Aorta (tissue), 5 donors: ENCODE measurements around the gene PIMREG. TPM values are rescaled to one million over a fixed set of nuclear protein-coding genes. Genes with fewer than 3 reads are reported as not detected.

Experiments used
- ATAC-seq: fragments of 200-7000 bp; cut with Tn5 transposase; one replicate; pipeline ENCODE4 v1.9.1; 2022; ENCODE audit warnings: moderate library complexity; ENCODE audit not compliant: low FRiP score
- DNase-seq, 2 donors: peaks; one replicate each; pipeline ENCODE4 v3.0.0-alpha.2; 2020
- H3K27ac ChIP-seq, 2 donors: one replicate each; pipeline ENCODE4 v1.5.1; 2013; ENCODE audit warnings: low read length in 2 of 2, mild to moderate bottlenecking in 2 of 2, moderate library complexity in 2 of 2, control low read depth in 1 of 2, inconsistent platforms in 1 of 2, low read depth in 1 of 2
- H3K27me3 ChIP-seq, 2 donors: one replicate each; pipeline ENCODE4 v1.6.1; 2013; ENCODE audit warnings: control low read depth in 1 of 2, low read length in 1 of 2, mild to moderate bottlenecking in 1 of 2, moderate library complexity in 1 of 2; ENCODE audit not compliant: insufficient read depth in 2 of 2, control insufficient read depth in 1 of 2
- H3K36me3 ChIP-seq, 2 donors: one replicate each; pipeline ENCODE4 v1.6.1; 2013; ENCODE audit warnings: control low read depth in 1 of 2, low read length in 1 of 2, mild to moderate bottlenecking in 1 of 2; ENCODE audit not compliant: insufficient read depth in 2 of 2, control insufficient read depth in 1 of 2
- H3K4me1 ChIP-seq, 2 donors: one replicate each; pipeline ENCODE4 v1.6.1; 2013; ENCODE audit warnings: low read length in 2 of 2, control low read depth in 1 of 2, mild to moderate bottlenecking in 1 of 2, moderate library complexity in 1 of 2; ENCODE audit not compliant: insufficient read depth in 2 of 2, control insufficient read depth in 1 of 2
- H3K4me3 ChIP-seq, 2 donors: one replicate each; pipeline ENCODE4 v1.5.1; 2013; ENCODE audit warnings: low read length in 2 of 2, control low read depth in 1 of 2, mild to moderate bottlenecking in 1 of 2
- H3K9me3 ChIP-seq: one replicate; pipeline ENCODE4 v1.6.1; 2013; ENCODE audit warnings: mild to moderate bottlenecking, low read length; ENCODE audit not compliant: control insufficient read depth
- WGBS, 2 donors: extraction: QIAGEN DNeasy Blood & Tissue Kit; methylation state at CpG; one replicate each; pipeline ENCODE4 v1.1.7; 2013; 5-methylcytosine and 5-hydroxymethylcytosine counted together
- intact Hi-C, 2 donors: fragments of 100-400 bp; cut with DNase I; formaldehyde crosslinking; loops; one replicate each; pipeline versions ENCODE4 v1.14.2 to v1.15.0; 2022
- long read RNA-seq, 2 donors: library from polyadenylated mRNA; unstranded; transcript quantifications; one replicate each; pipeline ENCODE4 v2.0.0, GENCODE V29; 2020 to 2021
- polyA plus RNA-seq, 2 donors: library from polyadenylated mRNA; stranded (reverse); fragments of 200-250 nt; gene quantifications; one replicate each; pipeline ENCODE4 v1.2.3, GENCODE V29; 2013
- total RNA-seq, 2 donors: library from RNA; stranded (reverse); fragmentation: NEBNext Ultra II Directional; extraction: Animal tissue kit (Norgen Biotek cat#: 25700); gene quantifications; one replicate each; pipeline ENCODE4 v1.2.1, GENCODE V29; 2021
- donor health status: healthy with polysubstance abuse.
- donor health status: Bipolar disorder and iron deficiency.
- donor health status: DM: no; HTN: no; CAD: no.
- donor health status: DM: no; HTN: no; CAD: no.
- donor health status: DM: yes; HTN: yes; CAD: no.

PIMREG gene
- total RNA-seq (under 1 TPM in 1 of 2 donors, not detected in 1; 0.84 TPM), polyA plus RNA-seq (under 1 TPM in 1 of 2 donors, not detected in 1; 0.50 TPM)
- long read RNA-seq, donor 1: 0 reads
- long read RNA-seq, donor 2, partial matches to known transcripts: 0 of 1 reads
- long read RNA-seq, donor 2, other reads (novel, unspliced or antisense): 0 of 1 reads

- Histone ChIP-seq H3K36me3 (no peaks in the 10 kb centered on the region), H3K9me3 (peaks cover 1% of the 10 kb centered on the region), H3K4me3 (peak within 1 kb of the TSS; percentile 2 to 53), H3K27ac (no peak within 1 kb of the TSS), H3K27me3 (no peaks in the 10 kb centered on the region), H3K4me1 (no peaks in the 10 kb centered on the region)
- intact Hi-C loops: loop anchor here (5.0 kb wide), 2 partner anchors 857 to 1067 kb away; no protein-coding TSS in a partner anchor
- ATAC-seq (peak; percentile 98), DNase-seq (peak; percentile 97 to 98)
- WGBS, 2 donors: 1 to 2% methylated on average over 37 to 62 of the region's 62 CpGs
Measured at GRCh38 chr17:6443692-6444570, at the start of gene PIMREG. PIMREG (plus strand) TSS chr17:6444455; CDS start chr17:6445111, 656 bp downstream.

GRCh38 chr17:6398955-6399354 is 45.3 kb upstream of the PIMREG start:
- intact Hi-C loops: no loop called here
- peaks cover 5% of the 10 kb centered on the region for H3K9me3 ChIP-seq
- H3K36me3 ChIP-seq: no peaks in the 10 kb centered on the region
- no peak overlapping the region for H3K27ac ChIP-seq
- ATAC-seq (no peak), DNase-seq (no peak)
- no peaks in the 10 kb centered on the region for H3K27me3 ChIP-seq
- WGBS, 2 donors: 23 to 63% methylated on average over 2 of the region's 2 CpGs
- H3K4me1 ChIP-seq: no peaks in the 10 kb centered on the region
- no peak overlapping the region for H3K4me3 ChIP-seq

GRCh38 chr17:6402258-6402657 is 42.0 kb upstream of the PIMREG start:
- Histone ChIP-seq H3K27me3 (no peaks in the 10 kb centered on the region), H3K4me1 (no peaks in the 10 kb centered on the region), H3K36me3 (no peaks in the 10 kb centered on the region), H3K4me3 (no peak overlapping the region), H3K9me3 (peaks cover 5% of the 10 kb centered on the region), H3K27ac (no peak overlapping the region)
- intact Hi-C loops: no loop called here
- no peak for ATAC-seq
- DNase-seq: no peak
- 50 to 55% methylated on average over 6 of the region's 6 CpGs for WGBS, 2 donors

- Histone ChIP-seq H3K4me3 (no peak overlapping the region), H3K36me3 (no peaks in the 10 kb centered on the region), H3K27me3 (no peaks in the 10 kb centered on the region), H3K9me3 (no peaks in the 10 kb centered on the region), H3K4me1 (no peaks in the 10 kb centered on the region), H3K27ac (no peak overlapping the region)
- intact Hi-C loops: no loop called here
- DNase-seq: no peak
- ATAC-seq: no peak
- WGBS, 2 donors: 47 to 63% methylated on average over 6 of the region's 6 CpGs
Measured at GRCh38 chr17:6408276-6408675, 36.0 kb upstream of the PIMREG start.

- H3K4me1 ChIP-seq: no peaks in the 10 kb centered on the region
- H3K27me3 ChIP-seq: no peaks in the 10 kb centered on the region
- 61% methylated on average over 10 of the region's 10 CpGs for WGBS, 2 donors
- no peak for DNase-seq
- intact Hi-C loops: no loop called here
- ATAC-seq: no peak
- no peak overlapping the region for H3K27ac ChIP-seq
- H3K4me3 ChIP-seq: no peak overlapping the region
- no peaks in the 10 kb centered on the region for H3K36me3 ChIP-seq
- no peaks in the 10 kb centered on the region for H3K9me3 ChIP-seq
Measured at GRCh38 chr17:6408735-6409134, 35.5 kb upstream of the PIMREG start.

- Histone ChIP-seq H3K4me3 (no peak overlapping the region), H3K36me3 (no peaks in the 10 kb centered on the region), H3K27ac (no peak overlapping the region), H3K27me3 (no peaks in the 10 kb centered on the region), H3K4me1 (no peaks in the 10 kb centered on the region), H3K9me3 (no peaks in the 10 kb centered on the region)
- 93 to 95% methylated on average over 1 of the region's 1 CpG for WGBS, 2 donors
- DNase-seq (no peak), ATAC-seq (no peak)
- intact Hi-C loops: no loop called here
Measured at GRCh38 chr17:6413065-6413464, 31.2 kb upstream of the PIMREG start.

GRCh38 chr17:6415616-6416015 is 28.6 kb upstream of the PIMREG start:
- no peak for ATAC-seq
- H3K27ac ChIP-seq: no peak overlapping the region
- no peaks in the 10 kb centered on the region for H3K27me3 ChIP-seq
- WGBS, 2 donors: 59 to 67% methylated on average over 8 of the region's 8 CpGs
- no peak overlapping the region for H3K4me3 ChIP-seq
- H3K9me3 ChIP-seq: no peaks in the 10 kb centered on the region
- H3K4me1 ChIP-seq: no peaks in the 10 kb centered on the region
- no peak for DNase-seq
- H3K36me3 ChIP-seq: no peaks in the 10 kb centered on the region
- intact Hi-C loops: no loop called here

GRCh38 chr17:6420173-6420641 is 24.0 kb upstream of the PIMREG start:
- intact Hi-C loops: no loop called here

More at GRCh38 chr17:6420173-6420641, 24.0 kb upstream of the PIMREG start:
- Histone ChIP-seq H3K27me3 (no peaks in the 10 kb centered on the region), H3K27ac (no peak overlapping the region), H3K36me3 (no peaks in the 10 kb centered on the region), H3K9me3 (no peaks in the 10 kb centered on the region), H3K4me1 (no peaks in the 10 kb centered on the region), H3K4me3 (no peak overlapping the region)
- no peak for ATAC-seq
- WGBS, 2 donors: 12 to 16% methylated on average over 13 of the region's 13 CpGs
- no peak for DNase-seq
